Heart left ventricle (tissue), 16 donors: Measurements from ENCODE around the gene PROSER3. TPM values are rescaled to one million over a fixed set of nuclear protein-coding genes. Genes with fewer than 3 reads are reported as not detected.

ENCODE experiments used
- ATAC-seq, 4 donors: fragments of 200-7000 bp; cut with Tn5 transposase; one replicate each; pipeline ENCODE4 v1.9.1; 2020 to 2022; ENCODE audit warnings: moderate library complexity in 4 of 4, mild to moderate bottlenecking in 3 of 4, moderate number of reproducible peaks in 1 of 4
- DNase-seq, 5 donors: peaks; one replicate each; pipeline ENCODE4 v3.0.0-alpha.2; 2020
- H3K27ac ChIP-seq, 12 donors: fragments of 200-600 bp; sonication (generic) in 4 of 12; one replicate each; pipeline versions ENCODE4 v1.5.0 to v1.8.0; 2016 to 2022; ENCODE audit warnings: mild to moderate bottlenecking in 2 of 12
- H3K27me3 ChIP-seq, 9 donors: fragments of 200-600 bp; sonication (generic) in 2 of 9; one replicate each; pipeline versions ENCODE4 v1.5.1 to v1.8.0; 2016 to 2022; ENCODE audit warnings: mild to moderate bottlenecking in 3 of 9
- H3K36me3 ChIP-seq, 9 donors: fragments of 200-600 bp; sonication (generic) in 2 of 9; one replicate each; pipeline versions ENCODE4 v1.5.0 to v1.8.0; 2018 to 2022; ENCODE audit warnings: mild to moderate bottlenecking in 2 of 9
- H3K4me1 ChIP-seq, 12 donors: fragments of 200-600 bp; sonication (generic) in 4 of 12; one replicate each; pipeline versions ENCODE4 v1.5.0 to v1.8.0; 2016 to 2022; ENCODE audit warnings: mild to moderate bottlenecking in 3 of 12
- H3K4me3 ChIP-seq, 12 donors: fragments of 200-600 bp; sonication (generic) in 4 of 12; one replicate each; pipeline versions ENCODE4 v1.5.0 to v1.8.0; 2017 to 2022; ENCODE audit warnings: mild to moderate bottlenecking in 9 of 12, moderate library complexity in 4 of 12
- H3K9me3 ChIP-seq, 12 donors: fragments of 200-600 bp; sonication (generic) in 4 of 12; one replicate each; pipeline versions ENCODE4 v1.5.0 to v1.8.0; 2016 to 2022; ENCODE audit warnings: mild to moderate bottlenecking in 1 of 12
- CTCF ChIP-seq, 12 donors: fragments of 200-600 bp; sonication (generic) in 4 of 12; IDR thresholded peaks; one replicate each; pipeline versions ENCODE4 v1.5.0 to v1.8.0; 2018 to 2022; ENCODE audit warnings: antibody characterized with exemption in 12 of 12, mild to moderate bottlenecking in 5 of 12
- POLR2A ChIP-seq, 2 donors: fragments of 450-650 bp; IDR thresholded peaks; one replicate each; pipeline ENCODE4 v1.6.1; 2017; ENCODE audit warnings: antibody characterized with exemption in 2 of 2, mild to moderate bottlenecking in 2 of 2, moderate library complexity in 2 of 2
- WGBS, 4 donors: extraction: QIAGEN DNeasy Blood & Tissue Kit in 2 of 4; methylation state at CpG; one replicate each; pipeline versions ENCODE4 v1.1.5 to v1.1.7; 2013 to 2018; 5-methylcytosine and 5-hydroxymethylcytosine counted together
- intact Hi-C, 10 donors: fragments of 100-400 bp; cut with DNase I; formaldehyde crosslinking; loops; one replicate each; pipeline versions ENCODE4 v1.11.1 to v1.14.2; 2022
- polyA plus RNA-seq, 2 donors: library from polyadenylated mRNA; stranded (reverse); fragments of 200-250 nt; gene quantifications; one replicate each; pipeline ENCODE4 v1.2.3, GENCODE V29; 2013
- total RNA-seq, 9 donors: library from RNA; depleted of rRNA in 2 of 9; stranded (reverse); fragments of >200 nt in 2 of 9; fragmentation: NEBNext Ultra II Directional in 3 of 9; extraction: Animal tissue kit (Norgen Biotek cat#: 25700) in 3 of 9; gene quantifications; one replicate each; pipeline versions ENCODE4 v1.1.0 to v1.2.4, GENCODE V29; 2016 to 2023
- donor health status: ischemic (EF 13 %, LVEDD 7.1; RV severe dilation, severe dysfunction).
- donor health status: healthy with polysubstance abuse.
- donor health status: DM: no; HTN: yes; CAD: no.
- donor health status: DM: no; HTN: no; CAD: no.
- donor health status: ischemic (EF 25% LVEDD 6.9; RV normal size, moderate dysfunction).
- donor health status: ischemic (EF 25% LVEDD 5.7; RV mildly dilated, moderate dysfunction).
- donor health status: healthy.
- donor health status: DM: yes; HTN: yes; CAD: no.
- donor health status: ischemic (EF 35%, LVEDD 5.7; RV mildly dilated, moderate dysfunction).
- donor health status: nonischemic (EF 11% LVEDD 7.7; RV severe dilation, severe dysfunction).
- donor health status: DM: yes; HTN: yes; CAD: no.
- donor health status: PGD.
- donor health status: ischemic (EF 29% LVEDD 5.4; RV normal size, mild dysfunction).
- donor health status: nonischemic (EF 23%, LVEDD 6.1; RV moderate dilation, normal function).

The PROSER3 gene
- total and polyA plus RNA-seq, 11 donors = 1.9 to 19.7 (median 9.7) TPM

- Histone ChIP-seq H3K36me3 (peaks cover 0 to 16% (median 5%) of the 10 kb centered on the region in 9 donors), H3K9me3 (no peaks in the 10 kb centered on the region), H3K4me3 (peak overlapping the region; percentile 72 to 100 (median 90)), H3K4me1 (peaks cover 12 to 74% (median 45%) of the 10 kb centered on the region in 12 donors), H3K27me3 (no peaks in the 10 kb centered on the region), H3K27ac (peak overlapping the region; percentile 99 to 100 (median 100))
- ATAC-seq (peak; percentile 69 to 82 (median 74)), DNase-seq (peak; percentile 96 to 98 (median 97))
- intact Hi-C loops = loop anchor here in 6 of 10 donors (1.0 to 10.0 kb wide), 6 partner anchors 28 to 310 kb away; partner anchors contain the start of genes LRFN3 (in 2 of the 6), COX6B1 (in 1 of the 6), THAP8 (in 1 of the 6) and WDR62 (in 1 of the 6)
- 6 to 11% (median 9%) methylated on average over 35 to 41 of the region's 41 CpGs for WGBS, 4 donors
- TF ChIP-seq POLR2A (IDR thresholded peaks at IDR 0.05) (no peak), CTCF (IDR thresholded peaks at IDR 0.05) (peak in 10 of 12 donors; percentile 20 to 69 (median 45))
These were observed 13.3 kb upstream of the PROSER3 start for GRCh38 chr19:35744430-35745327.

GRCh38 chr19:35745328-35746086, 12.5 kb upstream of the PROSER3 start, which contains the start of the genes PSENEN and U2AF1L4:
TSS of gene PSENEN (plus strand) at chr19:35745651. CDS start at chr19:35745931, 280 bp downstream.
TSS of gene U2AF1L4 (minus strand) at chr19:35745418. CDS start at chr19:35745391, 27 bp downstream.
- TF ChIP-seq CTCF (IDR thresholded peaks at IDR 0.05) = peak in 1 of 12 donors; percentile 6
- peak in 1 of 2 donors; percentile 43 for TF ChIP-seq POLR2A (IDR thresholded peaks at IDR 0.05)
- H3K27ac ChIP-seq = peak within 1 kb of the TSS; percentile 99 to 100 (median 100)
- no peaks in the 10 kb centered on the region for H3K27me3 ChIP-seq
- peaks cover 0 to 16% (median 5%) of the 10 kb centered on the region in 9 donors for H3K36me3 ChIP-seq
- H3K4me3 ChIP-seq = peak within 1 kb of the TSS; percentile 72 to 100 (median 90)
- 0 to 1% (median 0%) methylated on average over 24 to 40 of the region's 40 CpGs for WGBS, 4 donors
- intact Hi-C loops = loop anchor here in 5 of 10 donors (1.0 to 10.0 kb wide), 6 partner anchors 29 to 309 kb away; partner anchors contain the start of genes LRFN3 (in 2 of the 5), COX6B1 (in 1 of the 5), THAP8 (in 1 of the 5) and WDR62 (in 1 of the 5)
- peak; percentile 98 to 99 (median 98) for DNase-seq
- no peaks in the 10 kb centered on the region for H3K9me3 ChIP-seq
- H3K4me1 ChIP-seq = peaks cover 10 to 72% (median 39%) of the 10 kb centered on the region in 12 donors
- peak; percentile 81 to 88 (median 84) for ATAC-seq

- peak overlapping the region in 11 of 12 donors; percentile 63 to 100 (median 100) for H3K27ac ChIP-seq
- DNase-seq (no peak), ATAC-seq (no peak)
- H3K4me1 ChIP-seq = peaks cover 10 to 67% (median 35%) of the 10 kb centered on the region in 12 donors
- H3K4me3 ChIP-seq = peak overlapping the region; percentile 65 to 100 (median 90)
- intact Hi-C loops = loop anchor here in 4 of 10 donors (5.0 to 10.0 kb wide), 4 partner anchors 99 to 309 kb away; partner anchors contain the start of genes LRFN3 (in 2 of the 4), COX6B1 (in 1 of the 4), THAP8 (in 1 of the 4) and WDR62 (in 1 of the 4)
- H3K27me3 ChIP-seq = no peaks in the 10 kb centered on the region
- 2 to 14% (median 9%) methylated on average over 4 of the region's 4 CpGs for WGBS, 4 donors
- no peak for TF ChIP-seq POLR2A (IDR thresholded peaks at IDR 0.05)
- TF ChIP-seq CTCF (IDR thresholded peaks at IDR 0.05) = no peak
- H3K36me3 ChIP-seq = peaks cover 0 to 16% (median 5%) of the 10 kb centered on the region in 9 donors
- no peaks in the 10 kb centered on the region for H3K9me3 ChIP-seq
These were observed 11.9 kb upstream of the PROSER3 start for GRCh38 chr19:35746087-35746462.
